ENCODE results near the gene KLHL3.
A peak's percentile ranks its signal among the peaks of the same experiment; 100 is the strongest.

The KLHL3 gene

GRCh38 chr5:137629646-137630045 lies 106.2 kb downstream of the KLHL3 start:
- peak; percentile 7 to 73 (median 70) for DNase-seq

- DNase-seq = no peak
These were observed 108.2 kb downstream of the KLHL3 start for GRCh38 chr5:137627706-137628105.

DNA sequence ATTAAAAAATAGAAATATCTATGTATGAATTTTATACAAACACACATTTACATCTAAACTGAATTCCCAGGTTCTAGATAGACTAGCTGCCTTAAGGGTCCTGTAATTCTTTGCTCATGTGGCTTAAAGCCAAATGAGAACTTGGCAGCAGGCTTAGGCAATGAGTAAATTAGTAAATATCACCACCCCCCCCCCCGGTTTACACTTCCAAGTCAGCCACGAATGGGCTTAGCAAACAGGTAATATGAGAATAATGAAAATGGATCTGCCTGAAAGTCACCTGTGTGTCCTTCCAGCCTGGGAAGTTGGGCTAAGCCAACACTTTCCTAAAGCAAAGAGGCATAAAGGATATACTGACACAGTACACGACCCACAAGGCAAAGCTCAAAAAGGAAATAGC lies 108.6 kb downstream of the KLHL3 start:
- peak in 1 of 3 experiments; percentile 2 for DNase-seq

DNA sequence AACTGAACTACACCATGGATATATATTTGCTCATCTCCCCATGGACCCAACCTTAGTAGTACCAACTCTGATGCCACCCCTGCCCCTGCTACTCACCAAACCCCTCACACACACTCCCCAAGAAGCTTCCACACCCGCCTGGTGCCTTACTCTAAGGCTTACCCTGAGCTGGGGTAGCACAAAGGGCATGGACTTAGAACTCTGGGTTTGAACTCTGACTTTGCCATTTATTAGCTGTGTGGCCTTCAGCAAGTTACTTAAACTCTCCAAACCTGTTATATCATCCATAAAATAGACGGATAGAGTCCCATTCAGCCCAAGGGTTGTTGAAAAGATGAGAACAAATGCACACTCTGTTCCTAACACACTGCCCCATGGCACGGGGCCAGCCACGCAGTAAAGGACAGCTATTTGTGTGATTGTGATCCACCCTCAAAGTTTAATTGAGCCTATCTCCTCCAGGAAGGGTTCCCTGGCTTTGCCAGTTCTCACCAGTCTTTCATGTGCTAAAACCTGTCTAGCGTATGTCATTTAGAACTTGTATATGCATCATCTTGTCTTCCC lies 111.0 kb downstream of the KLHL3 start:
- DNase-seq = no peak

GRCh38 chr5:137622850-137623249 lies 113.0 kb downstream of the KLHL3 start:
- no peak for DNase-seq

DNA sequence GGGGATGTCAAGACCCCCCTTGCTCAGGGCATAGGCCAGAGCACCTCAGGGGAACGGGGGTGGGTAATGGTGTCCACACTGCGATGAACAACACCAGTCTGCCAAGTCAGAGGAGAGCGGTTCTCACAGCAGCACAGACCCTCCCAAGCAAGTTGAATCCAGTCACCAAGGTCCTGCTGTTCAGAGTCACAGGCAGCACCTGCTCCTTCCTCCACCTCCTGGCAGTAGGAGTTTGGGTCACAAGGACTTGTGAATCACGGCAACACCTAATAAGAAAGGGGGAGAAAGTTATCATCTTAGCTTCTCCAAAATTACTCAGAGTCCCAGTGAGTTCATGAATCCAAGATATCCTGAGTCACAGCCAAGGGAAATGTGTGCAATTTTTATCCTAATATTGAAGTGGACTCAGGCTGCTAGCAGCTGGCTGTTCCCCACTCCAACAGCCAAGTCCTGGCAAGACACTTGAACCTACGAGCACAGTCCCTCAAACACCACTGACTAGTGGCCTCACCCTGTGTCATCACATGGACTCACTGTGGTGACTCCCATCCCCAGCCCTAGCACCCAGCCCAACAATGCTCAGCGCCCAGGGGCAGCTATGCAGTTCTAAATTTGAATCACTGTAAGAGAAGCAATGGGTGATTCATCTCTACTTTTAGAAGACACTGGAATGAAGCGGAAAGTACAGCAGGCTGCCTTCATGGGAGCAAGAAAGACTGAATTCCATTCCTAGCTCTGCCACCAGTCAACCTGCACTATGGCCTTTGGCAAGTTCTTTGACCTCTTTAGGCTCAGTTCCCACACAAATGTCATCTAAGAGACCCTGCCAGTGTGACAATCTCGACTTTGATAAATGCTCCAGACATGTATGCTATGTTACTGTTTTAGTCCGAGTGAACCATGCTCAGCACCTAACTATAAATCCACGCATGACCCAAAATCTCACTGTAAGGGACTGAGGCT lies 113.7 kb downstream of the KLHL3 start:
- DNase-seq = no peak

DNA sequence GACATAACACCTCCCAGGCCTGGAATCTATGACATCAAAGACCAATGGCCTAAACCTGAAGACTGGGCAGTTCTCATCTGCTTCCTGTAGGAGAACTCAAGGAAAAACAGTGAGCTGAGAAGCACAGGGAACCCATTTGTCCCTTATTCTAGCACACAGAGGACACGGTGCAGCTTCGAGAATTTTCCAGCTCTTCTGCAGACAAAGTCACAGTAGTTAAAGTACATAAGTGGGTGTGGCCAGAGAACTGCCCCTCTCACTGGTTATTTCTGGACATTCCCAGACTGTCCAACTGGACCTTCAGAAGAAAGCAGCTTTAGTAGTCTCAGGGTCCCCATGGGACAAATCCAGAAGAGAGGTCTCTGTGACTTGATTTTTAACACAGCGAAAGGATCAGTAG lies 114.6 kb downstream of the KLHL3 start:
- no peak for DNase-seq

GRCh38 chr5:137619191-137619870 lies 116.6 kb downstream of the KLHL3 start:
- DNase-seq = peak in 2 of 3 experiments; percentile 8 to 51

- no peak for DNase-seq
These were observed 117.4 kb downstream of the KLHL3 start for GRCh38 chr5:137618476-137618875.

DNA sequence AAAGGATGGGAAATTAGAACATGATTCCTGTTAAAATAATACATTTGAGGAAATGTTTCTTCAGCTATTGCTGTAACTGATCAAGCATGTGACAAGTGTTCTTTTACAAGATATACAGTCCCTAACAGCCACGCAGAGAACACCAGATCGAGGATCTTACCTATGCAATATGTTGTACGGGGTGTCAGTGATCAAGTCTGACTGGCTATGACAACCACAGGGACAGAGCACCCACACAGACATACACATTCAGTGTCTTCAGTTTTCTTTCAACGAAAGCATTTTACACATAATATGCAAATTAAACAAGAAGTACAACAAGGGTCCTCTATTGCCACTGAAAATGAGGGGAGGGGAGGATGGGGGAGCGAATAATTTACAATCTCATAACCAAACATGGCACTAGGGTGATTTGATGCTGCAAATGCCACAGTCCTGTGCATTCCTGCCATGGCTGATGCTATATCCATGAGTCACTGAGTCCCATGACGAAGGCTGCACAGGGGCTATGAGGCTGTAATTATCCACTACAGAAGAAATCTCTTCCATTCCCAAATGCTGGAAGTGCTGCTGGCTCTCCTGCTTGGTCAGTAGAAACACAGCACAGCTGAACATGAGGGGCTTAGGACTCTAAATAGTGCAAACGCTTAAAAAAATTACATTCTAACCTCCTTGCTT lies 118.2 kb downstream of the KLHL3 start:
- DNase-seq = no peak

DNA sequence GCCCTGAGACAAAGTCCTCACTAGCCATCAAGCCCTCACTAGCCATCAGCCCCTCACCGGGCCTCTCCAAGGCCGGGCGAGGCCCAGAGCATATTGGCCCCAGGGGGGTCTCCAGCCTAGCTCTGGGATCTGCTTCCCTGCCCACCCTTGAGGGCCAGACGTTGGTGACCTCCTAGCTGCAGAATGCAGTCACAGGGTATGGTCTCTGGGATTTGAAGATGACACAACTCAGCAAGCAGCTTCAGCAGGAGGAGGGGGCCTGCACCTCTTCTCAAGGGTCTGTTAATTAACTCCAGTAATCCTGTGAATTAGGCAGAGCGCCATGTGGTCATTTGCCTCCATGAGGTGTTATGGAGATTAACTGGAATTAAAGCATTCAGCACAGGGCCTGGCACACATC lies 119.8 kb downstream of the KLHL3 start:
- no peak for DNase-seq

DNA sequence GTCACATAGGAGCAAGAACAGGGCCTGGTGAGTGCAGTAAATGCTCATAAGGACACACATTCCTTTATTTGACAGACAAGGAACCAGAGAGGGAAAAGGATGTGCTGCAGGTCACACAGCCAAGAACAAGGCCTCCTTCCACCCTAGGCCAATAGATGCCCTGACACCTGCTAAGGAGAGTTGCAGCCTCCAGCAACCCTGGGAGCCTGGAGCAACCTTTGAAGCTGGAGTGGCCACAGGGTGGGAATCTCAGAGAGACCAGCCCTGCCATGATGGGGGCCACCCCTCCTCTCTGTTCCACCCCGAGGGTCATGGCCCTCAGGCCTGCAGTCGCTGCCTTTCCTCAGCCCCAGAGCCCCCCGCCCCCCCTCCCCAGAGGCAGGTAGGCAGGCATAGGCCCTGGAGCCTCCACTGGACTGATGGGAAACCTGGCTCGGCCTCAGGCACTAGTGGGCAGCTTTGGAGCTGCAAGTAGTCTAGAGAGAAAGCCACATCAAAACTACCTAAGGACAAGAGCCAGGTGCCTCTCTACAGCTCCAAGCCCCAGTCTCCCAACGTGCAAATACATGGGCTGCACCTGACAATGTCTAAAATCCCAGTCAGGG lies 120.6 kb downstream of the KLHL3 start:
- DNase-seq = no peak

GRCh38 chr5:137613554-137614265 lies 122.2 kb downstream of the KLHL3 start:
- DNase-seq = no peak

- no peak for DNase-seq
These were observed 123.3 kb downstream of the KLHL3 start for GRCh38 chr5:137612576-137612975.

DNA sequence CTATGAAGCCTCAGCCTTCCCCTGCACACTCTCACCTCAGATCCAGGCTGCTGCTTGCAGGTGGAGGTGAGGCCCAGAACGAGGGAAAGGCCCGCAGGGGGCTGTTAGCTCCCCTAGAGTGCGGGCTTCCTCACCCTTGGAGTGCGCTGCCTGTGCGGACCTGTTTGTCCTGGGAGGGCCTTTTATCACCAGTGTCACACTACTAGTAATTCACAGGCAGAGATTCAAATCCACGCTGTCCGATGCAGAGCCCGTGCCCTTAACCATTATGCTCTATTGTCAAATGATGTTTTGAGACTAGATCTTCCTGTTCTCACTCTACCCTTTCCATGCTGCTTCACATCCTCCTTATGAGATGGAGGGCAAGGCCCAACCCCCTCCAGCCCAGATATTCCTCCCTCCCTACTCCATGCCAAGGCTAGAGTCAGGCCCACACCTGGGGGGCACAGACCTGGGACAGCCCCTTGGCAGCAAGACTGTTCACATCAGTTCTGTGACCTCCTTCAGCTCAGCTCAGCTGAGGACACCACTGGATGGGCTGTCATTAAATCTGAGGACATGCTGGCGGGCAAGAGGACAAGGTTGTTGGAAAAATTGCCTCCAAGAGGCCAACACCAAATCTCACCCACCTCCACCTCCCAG lies 124.0 kb downstream of the KLHL3 start:
- peak in 2 of 3 experiments; percentile 5 to 15 for DNase-seq

DNA sequence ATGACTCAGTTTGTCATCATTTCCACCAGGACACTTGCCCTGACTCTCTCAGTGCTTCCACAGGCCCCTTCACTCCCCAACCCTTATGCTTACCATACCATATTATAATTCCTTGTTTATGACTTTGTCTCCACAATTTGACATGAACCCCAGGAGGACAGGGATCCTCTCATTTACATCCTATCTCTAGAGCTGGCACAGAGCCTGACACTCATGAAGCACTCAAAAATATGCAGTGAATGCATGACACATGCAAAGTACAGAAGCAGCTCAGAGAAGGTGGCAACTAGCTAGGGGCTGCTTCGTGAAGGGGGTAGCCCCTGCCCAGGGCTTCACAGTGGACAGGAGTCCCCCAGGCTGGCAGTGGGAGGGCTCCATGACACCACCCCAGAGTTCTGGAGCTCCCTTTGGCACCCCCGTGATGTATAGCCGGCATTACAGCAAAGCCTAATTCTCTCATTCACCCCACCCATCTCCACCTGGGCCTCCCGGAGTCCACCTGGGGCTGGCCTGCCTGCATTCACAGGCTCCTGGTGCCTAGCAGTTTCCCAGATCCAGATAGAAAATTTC lies 124.8 kb downstream of the KLHL3 start:
- DNase-seq = no peak

DNA sequence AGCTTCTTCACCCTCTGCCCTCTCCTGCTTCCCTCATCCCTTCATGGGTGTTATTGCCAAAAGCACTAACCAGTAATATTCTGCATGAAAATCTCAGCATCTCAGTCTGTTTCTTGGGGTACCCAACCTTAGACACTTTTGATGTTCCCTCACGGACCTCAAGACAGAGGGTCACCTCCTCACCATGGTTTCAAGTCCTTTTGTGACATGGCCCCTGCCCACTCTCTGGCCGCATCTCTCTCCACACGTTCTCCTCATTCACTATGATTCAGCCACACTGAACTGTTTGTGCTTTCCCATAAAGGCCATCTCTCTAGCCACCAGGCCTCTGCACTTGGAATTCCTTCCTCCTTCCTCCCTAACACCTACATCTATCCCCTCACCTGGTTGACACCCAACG lies 125.3 kb downstream of the KLHL3 start:
- DNase-seq = no peak

DNA sequence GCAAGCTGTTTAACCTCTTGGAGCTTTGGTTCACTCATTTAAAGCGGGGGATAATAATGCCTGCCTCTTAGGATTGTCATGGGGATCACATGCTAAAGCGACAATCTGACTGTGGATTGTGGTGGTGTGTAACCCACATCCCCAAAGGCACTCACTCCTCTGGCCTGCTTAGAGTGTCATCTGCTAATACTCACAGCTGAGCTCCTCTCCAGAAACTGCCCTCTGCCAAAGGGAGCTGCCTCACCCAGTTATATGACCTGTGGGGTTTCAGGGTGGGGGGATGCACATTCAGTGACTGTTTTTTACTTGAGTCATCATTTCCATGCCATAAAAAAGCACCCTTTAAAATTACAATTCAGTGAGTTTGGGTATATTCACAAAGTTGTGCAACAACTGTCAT lies 126.8 kb downstream of the KLHL3 start:
- no peak for DNase-seq

GRCh38 chr5:137607771-137608170 lies 128.1 kb downstream of the KLHL3 start:
- DNase-seq = peak in 1 of 3 experiments; percentile 68

DNA sequence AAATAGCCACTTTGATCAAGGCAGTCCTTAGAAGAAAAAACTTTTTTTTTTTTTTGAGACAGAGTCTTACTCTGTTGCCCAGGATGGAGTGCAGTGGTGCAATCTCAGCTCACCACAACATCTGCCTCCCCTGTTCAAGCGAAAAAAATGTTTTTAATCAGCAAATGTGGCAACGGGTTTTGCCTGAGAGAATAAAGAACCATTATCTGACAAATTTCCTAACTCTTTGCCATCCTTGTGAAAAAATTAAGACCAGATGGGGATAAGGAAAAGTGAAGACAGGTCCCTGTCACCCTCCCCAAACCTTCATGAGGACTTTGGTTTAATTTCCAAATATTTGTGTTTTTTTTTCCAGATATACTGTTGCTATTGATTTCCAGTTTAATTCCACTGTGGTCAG lies 129.5 kb downstream of the KLHL3 start:
- no peak for DNase-seq

GRCh38 chr5:137605411-137605810 lies 130.5 kb downstream of the KLHL3 start:
- peak; percentile 24 to 67 (median 64) for DNase-seq

All from NCI-H1417 (cell line).